Dedifferentiated amniotic fluid mesenchymal stem cell (primary cell): ENCODE measurements around the gene RASGRP1.

Source experiments
- DNase-seq: peaks from one replicate; pipeline ENCODE4 v3.0.0-alpha.2; 2016; ENCODE audit errors: extremely low spot score

The RASGRP1 gene

GRCh38 chr15:38565287-38565670 lies 665 bp upstream of the RASGRP1 start:
- no peak for DNase-seq

- DNase-seq = no peak
Measured at GRCh38 chr15:38563723-38564519, 693 bp downstream of the RASGRP1 start.

GRCh38 chr15:38562278-38562677 lies 2.3 kb downstream of the RASGRP1 start:
- DNase-seq = no peak

- DNase-seq = no peak
Measured at GRCh38 chr15:38560456-38560926, 4.1 kb downstream of the RASGRP1 start.

GRCh38 chr15:38559636-38560307 lies 4.8 kb downstream of the RASGRP1 start:
- DNase-seq = no peak

GRCh38 chr15:38559131-38559530 lies 5.5 kb downstream of the RASGRP1 start:
- no peak for DNase-seq

GRCh38 chr15:38558372-38559059 lies 6.1 kb downstream of the RASGRP1 start:
- no peak for DNase-seq

GRCh38 chr15:38557921-38558320 lies 6.7 kb downstream of the RASGRP1 start:
- DNase-seq = no peak

- DNase-seq = no peak
Measured at GRCh38 chr15:38555686-38556334, 8.8 kb downstream of the RASGRP1 start.

- DNase-seq = no peak
Measured at GRCh38 chr15:38554354-38554753, 10.3 kb downstream of the RASGRP1 start.

- no peak for DNase-seq
Measured at GRCh38 chr15:38553071-38553470, 11.5 kb downstream of the RASGRP1 start.

- DNase-seq = no peak
Measured at GRCh38 chr15:38551720-38552648, 12.6 kb downstream of the RASGRP1 start.

- DNase-seq = no peak
Measured at GRCh38 chr15:38549222-38549621, 15.4 kb downstream of the RASGRP1 start.

GRCh38 chr15:38547255-38547997 lies 17.2 kb downstream of the RASGRP1 start:
- DNase-seq = no peak

GRCh38 chr15:38545179-38545578 lies 19.4 kb downstream of the RASGRP1 start:
- no peak for DNase-seq

- DNase-seq = no peak
Measured at GRCh38 chr15:38541026-38541425, 23.6 kb downstream of the RASGRP1 start.

GRCh38 chr15:38540510-38540909 lies 24.1 kb downstream of the RASGRP1 start:
- DNase-seq = no peak

GRCh38 chr15:38539008-38539343 lies 25.6 kb downstream of the RASGRP1 start:
- no peak for DNase-seq

- no peak for DNase-seq
Measured at GRCh38 chr15:38538328-38539007, 26.1 kb downstream of the RASGRP1 start.

GRCh38 chr15:38536201-38536676 lies 28.4 kb downstream of the RASGRP1 start:
- peak; percentile 80 for DNase-seq
